GM19239 (cell line): ENCODE measurements around the gene WDR43.

Source experiments
- DNase-seq: peaks from one replicate; pipeline ENCODE4 v3.0.0; 2011; ENCODE audit warnings: low spot score; ENCODE audit not compliant: insufficient read length
- FAIRE-seq: peaks from 2 replicates; lab custom pipeline; 2011; peaks lifted over from hg19 to GRCh38; lab: Jason Lieb, UNC

WDR43 gene

GRCh38 chr2:28989973-28990372 lies 95.5 kb downstream of the WDR43 start:
- DNase-seq (no peak), FAIRE-seq (no peak)

- FAIRE-seq (no peak), DNase-seq (no peak)
Measured at GRCh38 chr2:28990445-28990844, 96.0 kb downstream of the WDR43 start.

- DNase-seq (no peak), FAIRE-seq (no peak)
Measured at GRCh38 chr2:28991021-28991420, 96.6 kb downstream of the WDR43 start.

- no peak for DNase-seq
- no peak for FAIRE-seq
Measured at GRCh38 chr2:28991460-28991859, 97.0 kb downstream of the WDR43 start.

GRCh38 chr2:28993206-28993960 lies 98.9 kb downstream of the WDR43 start:
- no peak for FAIRE-seq
- DNase-seq: no peak

- DNase-seq: no peak
- no peak for FAIRE-seq
Measured at GRCh38 chr2:28994074-28994473, 99.6 kb downstream of the WDR43 start.

GRCh38 chr2:28994679-28995078 lies 100.2 kb downstream of the WDR43 start:
- DNase-seq (no peak), FAIRE-seq (no peak)

GRCh38 chr2:28995765-28996750 lies 101.6 kb downstream of the WDR43 start:
- no peak for FAIRE-seq
- DNase-seq: no peak

GRCh38 chr2:28997237-28997846 lies 102.9 kb downstream of the WDR43 start:
- DNase-seq: no peak
- no peak for FAIRE-seq
